Neural progenitor cell (in vitro differentiated cells): ENCODE data around the gene SYNCRIP. TPM values are rescaled to one million over a fixed set of nuclear protein-coding genes. Genes with fewer than 3 reads are reported as not detected.
A peak's percentile ranks its signal among the peaks of the same experiment; 100 is the strongest.

ENCODE experiments used
- DNase-seq: peaks from one replicate; pipeline ENCODE4 v3.0.0-alpha.2; 2016; ENCODE audit warnings: low spot score
- H2AFZ ChIP-seq: fragments of 200-600 bp; sonication (generic); replicated peaks from 2 replicates; pipeline ENCODE4 v1.6.1; 2016; ENCODE audit warnings: antibody characterized with exemption
- H3F3A ChIP-seq: fragments of 200-600 bp; sonication (generic); 2 replicates; pipeline ENCODE4 v1.6.1; 2016; ENCODE audit warnings: antibody characterized with exemption, low read depth
- H3K27ac ChIP-seq: fragments of 200-600 bp; sonication (generic); 2 replicates; pipeline ENCODE4 v1.5.1; 2016; ENCODE audit warnings: mild to moderate bottlenecking
- H3K27me3 ChIP-seq: fragments of 200-600 bp; sonication (generic); 2 replicates; pipeline ENCODE4 v1.6.1; 2016; ENCODE audit warnings: mild to moderate bottlenecking, moderate library complexity
- H3K36me3 ChIP-seq: fragments of 200-600 bp; sonication (generic); 2 replicates; pipeline ENCODE4 v1.5.1; 2016
- H3K4me1 ChIP-seq: fragments of 200-600 bp; sonication (generic); 2 replicates; pipeline ENCODE4 v1.6.1; 2016; ENCODE audit warnings: mixed run types
- H3K4me2 ChIP-seq: fragments of 200-600 bp; sonication (generic); 2 replicates; pipeline ENCODE4 v1.6.1; 2016
- H3K4me3 ChIP-seq: fragments of 200-600 bp; sonication (generic); 2 replicates; pipeline ENCODE4 v1.5.1; 2016
- H3K79me2 ChIP-seq: fragments of 200-600 bp; sonication (generic); 2 replicates; pipeline ENCODE4 v1.6.1; 2016; ENCODE audit warnings: low read depth
- H3K9ac ChIP-seq: fragments of 200-600 bp; sonication (generic); 2 replicates; pipeline ENCODE4 v1.6.1; 2016
- H3K9me3 ChIP-seq: fragments of 200-600 bp; sonication (generic); 2 replicates; pipeline ENCODE4 v1.5.1; 2016; ENCODE audit warnings: low read depth
- H4K20me1 ChIP-seq: fragments of 200-600 bp; sonication (generic); 2 replicates; pipeline ENCODE4 v1.6.1; 2016; ENCODE audit warnings: low read depth
- H3K27ac Mint-ChIP-seq: 3 replicates; pipeline ENCODE4 v1.8.0; 2021; ENCODE audit warnings: mixed read lengths
- H3K27me3 Mint-ChIP-seq: 2 replicates; pipeline ENCODE4 v1.8.0; 2022; ENCODE audit warnings: low read depth, mild to moderate bottlenecking, inconsistent platforms, moderate library complexity, mixed read lengths; ENCODE audit not compliant: insufficient read depth
- H3K36me3 Mint-ChIP-seq: 3 replicates; pipeline ENCODE4 v1.8.0; 2021; ENCODE audit warnings: mixed read lengths
- H3K4me1 Mint-ChIP-seq: 3 replicates; pipeline ENCODE4 v1.8.0; 2021; ENCODE audit warnings: mixed read lengths
- H3K4me3 Mint-ChIP-seq: 3 replicates; pipeline ENCODE4 v1.8.0; 2021; ENCODE audit warnings: mild to moderate bottlenecking, moderate library complexity, mixed read lengths
- H3K9me3 Mint-ChIP-seq: 3 replicates; pipeline ENCODE4 v1.8.0; 2020; ENCODE audit warnings: mixed read lengths
- EZH2 ChIP-seq: fragments of 200-600 bp; sonication (generic); IDR thresholded peaks from 2 replicates; pipeline ENCODE4 v1.6.1; 2017; ENCODE audit warnings: antibody characterized with exemption, mild to moderate bottlenecking, moderate library complexity
- EZH2phosphoT487 ChIP-seq: fragments of 200-600 bp; sonication (generic); IDR thresholded peaks from 2 replicates; pipeline ENCODE4 v1.6.1; 2017; ENCODE audit warnings: antibody characterized with exemption
- total RNA-seq: library from RNA; depleted of rRNA; stranded (reverse); fragments of >200 nt; gene quantifications from 2 replicates; pipeline ENCODE4 v1.2.3, GENCODE V29; 2015; ENCODE audit warnings: low replicate concordance
- TF ChIP-seq, protein P1 (sequence below): fragments of 200-600 bp; sonication (generic); IDR thresholded peaks from 2 replicates; pipeline ENCODE4 v1.5.1; 2017; ENCODE audit warnings: antibody characterized with exemption, mild to moderate bottlenecking

The SYNCRIP gene
- total RNA-seq, 1 donor from 2014 or later = 150 TPM

DNA sequence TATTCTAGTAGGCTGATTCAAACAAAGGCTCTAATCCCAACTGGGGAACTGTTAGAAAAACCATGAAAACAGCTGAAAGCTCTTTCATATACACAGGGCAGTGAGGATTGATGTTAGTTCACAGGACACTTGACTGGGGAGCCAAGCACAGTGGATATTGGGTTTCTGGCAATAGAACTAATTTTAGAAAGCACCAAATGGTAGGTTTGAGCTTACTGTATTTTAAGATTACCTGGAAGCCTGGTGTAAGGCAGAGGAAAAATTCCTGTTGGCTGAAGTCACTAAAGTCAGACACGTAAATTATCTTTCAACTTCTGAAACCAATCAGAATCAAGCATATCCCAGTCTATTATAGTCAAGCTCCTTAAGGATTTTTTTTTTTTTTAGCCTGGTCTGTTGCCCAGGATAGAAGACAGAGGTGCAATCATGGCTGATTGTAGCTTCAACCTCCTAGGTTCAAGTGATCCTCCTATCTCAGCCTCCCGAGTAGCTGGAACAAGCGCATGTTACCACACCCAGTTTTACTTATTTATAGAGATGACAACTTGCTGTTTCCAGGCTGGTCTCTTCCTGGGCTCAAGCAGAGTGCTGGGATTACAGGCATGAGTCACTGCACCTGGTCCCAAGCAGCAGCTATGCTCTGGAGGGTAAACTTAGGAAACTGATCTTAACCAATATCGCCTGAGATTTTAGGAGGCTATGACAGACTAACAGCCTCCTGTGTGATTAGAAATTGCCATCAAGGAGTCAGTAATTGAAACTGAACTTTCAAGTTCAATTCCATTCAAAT lies 32.5 kb upstream of the SYNCRIP start:
- no peak overlapping the region for H3K9ac ChIP-seq
- peak overlapping the region; percentile 81 for H3K4me3 ChIP-seq
- no peak overlapping the region for H2AFZ ChIP-seq
- no peaks in the 10 kb centered on the region for H3K27me3 ChIP-seq
- peaks cover 79% of the 10 kb centered on the region for H3F3A ChIP-seq
- H3K9me3 Mint-ChIP-seq = no peaks in the 10 kb centered on the region
- peaks cover 2% of the 10 kb centered on the region for H3K27me3 Mint-ChIP-seq
- peak overlapping the region; percentile 97 for H3K4me2 ChIP-seq
- peak; percentile 39 for DNase-seq
- H3K79me2 ChIP-seq = peaks cover 77% of the 10 kb centered on the region
- H4K20me1 ChIP-seq = peaks cover 72% of the 10 kb centered on the region
- peaks cover 38% of the 10 kb centered on the region for H3K4me1 Mint-ChIP-seq
- H3K9me3 ChIP-seq = no peaks in the 10 kb centered on the region
- TF ChIP-seq, protein P1, sequence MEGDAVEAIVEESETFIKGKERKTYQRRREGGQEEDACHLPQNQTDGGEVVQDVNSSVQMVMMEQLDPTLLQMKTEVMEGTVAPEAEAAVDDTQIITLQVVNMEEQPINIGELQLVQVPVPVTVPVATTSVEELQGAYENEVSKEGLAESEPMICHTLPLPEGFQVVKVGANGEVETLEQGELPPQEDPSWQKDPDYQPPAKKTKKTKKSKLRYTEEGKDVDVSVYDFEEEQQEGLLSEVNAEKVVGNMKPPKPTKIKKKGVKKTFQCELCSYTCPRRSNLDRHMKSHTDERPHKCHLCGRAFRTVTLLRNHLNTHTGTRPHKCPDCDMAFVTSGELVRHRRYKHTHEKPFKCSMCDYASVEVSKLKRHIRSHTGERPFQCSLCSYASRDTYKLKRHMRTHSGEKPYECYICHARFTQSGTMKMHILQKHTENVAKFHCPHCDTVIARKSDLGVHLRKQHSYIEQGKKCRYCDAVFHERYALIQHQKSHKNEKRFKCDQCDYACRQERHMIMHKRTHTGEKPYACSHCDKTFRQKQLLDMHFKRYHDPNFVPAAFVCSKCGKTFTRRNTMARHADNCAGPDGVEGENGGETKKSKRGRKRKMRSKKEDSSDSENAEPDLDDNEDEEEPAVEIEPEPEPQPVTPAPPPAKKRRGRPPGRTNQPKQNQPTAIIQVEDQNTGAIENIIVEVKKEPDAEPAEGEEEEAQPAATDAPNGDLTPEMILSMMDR = no peak
- no peak for TF ChIP-seq EZH2
- no peak for TF ChIP-seq EZH2phosphoT487
- peaks cover 29% of the 10 kb centered on the region for H3K4me1 ChIP-seq
- peaks cover 41% of the 10 kb centered on the region for H3K36me3 Mint-ChIP-seq
- no peak overlapping the region for H3K27ac Mint-ChIP-seq
- H3K36me3 ChIP-seq = peaks cover 6% of the 10 kb centered on the region
- H3K4me3 Mint-ChIP-seq = peak overlapping the region; percentile 100
- H3K27ac ChIP-seq = no peak overlapping the region

- TF ChIP-seq EZH2phosphoT487 (no peak), EZH2 (no peak)
- TF ChIP-seq, protein P1 = no peak
- Histone ChIP-seq H3F3A (peaks cover 82% of the 10 kb centered on the region), H3K9me3 (no peaks in the 10 kb centered on the region), H3K4me3 (peak overlapping the region; percentile 81), H3K36me3 (peaks cover 6% of the 10 kb centered on the region), H3K27me3 (no peaks in the 10 kb centered on the region), H3K4me1 (peaks cover 22% of the 10 kb centered on the region), H4K20me1 (peaks cover 75% of the 10 kb centered on the region), H3K27ac (peak overlapping the region; percentile 14), H3K9ac (no peak overlapping the region), H3K4me2 (peak overlapping the region; percentile 97), H2AFZ (no peak overlapping the region), H3K79me2 (peaks cover 71% of the 10 kb centered on the region)
- peaks cover 41% of the 10 kb centered on the region for H3K36me3 Mint-ChIP-seq
- H3K27me3 Mint-ChIP-seq = peaks cover 5% of the 10 kb centered on the region
- H3K9me3 Mint-ChIP-seq = no peaks in the 10 kb centered on the region
- peaks cover 40% of the 10 kb centered on the region for H3K4me1 Mint-ChIP-seq
- no peak overlapping the region for H3K4me3 Mint-ChIP-seq
- no peak for DNase-seq
- H3K27ac Mint-ChIP-seq = no peak overlapping the region
Measured at GRCh38 chr6:85674604-85675003, 31.9 kb upstream of the SYNCRIP start.

GRCh38 chr6:85673198-85674139 lies 30.8 kb upstream of the SYNCRIP start:
- H3K27me3 Mint-ChIP-seq = peaks cover 5% of the 10 kb centered on the region
- Histone ChIP-seq H3K9ac (no peak overlapping the region), H3K36me3 (peaks cover 6% of the 10 kb centered on the region), H3K4me1 (peaks cover 18% of the 10 kb centered on the region), H3K4me2 (no peak overlapping the region), H3K79me2 (peaks cover 66% of the 10 kb centered on the region), H3F3A (peaks cover 78% of the 10 kb centered on the region), H4K20me1 (peaks cover 75% of the 10 kb centered on the region), H2AFZ (no peak overlapping the region), H3K27ac (no peak overlapping the region), H3K4me3 (no peak overlapping the region), H3K27me3 (no peaks in the 10 kb centered on the region), H3K9me3 (no peaks in the 10 kb centered on the region)
- no peak for DNase-seq
- H3K27ac Mint-ChIP-seq = no peak overlapping the region
- H3K4me3 Mint-ChIP-seq = no peak overlapping the region
- no peak for TF ChIP-seq EZH2
- TF ChIP-seq, protein P1 = no peak
- TF ChIP-seq EZH2phosphoT487 = no peak
- H3K4me1 Mint-ChIP-seq = peaks cover 40% of the 10 kb centered on the region
- H3K9me3 Mint-ChIP-seq = no peaks in the 10 kb centered on the region
- H3K36me3 Mint-ChIP-seq = peaks cover 40% of the 10 kb centered on the region
